ENCODE measurements around the gene CLHC1.
A peak's percentile ranks its signal among the peaks of the same experiment; 100 is the strongest.
"Not testable (repeated sequence)": the region's sequence is repeated elsewhere in the genome, so short reads cannot be mapped to it uniquely, and the experiment has no call there.

Gene CLHC1

GRCh38 chr2:55135491-55135890 is 96.6 kb downstream of the CLHC1 start:
- no peak for DNase-seq (ENCODE audit: low read depth)

DNA sequence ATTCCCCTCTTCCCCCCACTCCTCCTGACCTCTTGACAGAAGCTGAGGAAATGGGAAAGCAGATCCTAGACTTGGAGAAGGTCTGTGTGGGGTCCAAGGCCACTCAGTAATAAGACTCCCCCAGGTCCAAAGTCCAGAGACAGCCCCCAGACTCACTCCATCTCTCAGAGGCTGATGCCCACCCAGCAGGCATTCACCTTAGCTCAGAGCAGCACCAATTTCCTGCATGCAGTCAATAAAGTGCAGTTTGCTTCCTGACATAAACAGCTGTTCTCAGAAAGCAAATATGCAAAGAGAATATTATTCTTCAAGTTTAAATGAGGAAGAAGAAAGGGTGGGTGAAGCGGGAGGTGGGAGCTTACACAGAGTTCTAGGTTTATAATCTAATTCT is 97.8 kb downstream of the CLHC1 start:
- DNase-seq (ENCODE audit: low read depth): no peak

GRCh38 chr2:55133467-55134315 is 98.4 kb downstream of the CLHC1 start:
- DNase-seq (ENCODE audit: low read depth): peak; percentile 91

GRCh38 chr2:55130849-55131248 is 101.2 kb downstream of the CLHC1 start:
- no peak for DNase-seq (ENCODE audit: low read depth)

DNA sequence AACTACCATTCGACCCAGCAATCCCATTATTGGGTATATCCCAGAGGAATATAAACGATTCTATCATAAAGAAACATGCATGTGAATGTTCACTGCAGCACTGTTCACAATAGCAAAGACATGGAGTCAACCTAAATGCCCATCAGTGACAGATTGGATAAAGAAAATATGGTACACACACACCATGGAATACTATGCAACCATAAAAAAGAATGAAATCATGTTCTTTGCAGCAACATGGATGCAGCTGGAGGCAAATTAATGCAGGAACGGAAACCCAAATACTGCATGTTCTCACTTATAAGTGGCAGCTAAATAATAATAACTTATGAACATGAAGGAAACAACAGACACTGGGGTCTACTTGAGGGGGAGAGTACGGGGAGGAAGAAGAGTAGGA is 105.5 kb downstream of the CLHC1 start:
- not testable (repeated sequence) for DNase-seq (ENCODE audit: low read depth)

Measured in amniotic epithelial cell (primary cell).